ENCODE data around the gene CPAMD8. TPM values are rescaled to one million over a fixed set of nuclear protein-coding genes. Genes with fewer than 3 reads are reported as not detected.

Gene CPAMD8
- total and polyA plus RNA-seq, 7 donors, result 0.60 to 14.4 (median 2.4) TPM

DNA sequence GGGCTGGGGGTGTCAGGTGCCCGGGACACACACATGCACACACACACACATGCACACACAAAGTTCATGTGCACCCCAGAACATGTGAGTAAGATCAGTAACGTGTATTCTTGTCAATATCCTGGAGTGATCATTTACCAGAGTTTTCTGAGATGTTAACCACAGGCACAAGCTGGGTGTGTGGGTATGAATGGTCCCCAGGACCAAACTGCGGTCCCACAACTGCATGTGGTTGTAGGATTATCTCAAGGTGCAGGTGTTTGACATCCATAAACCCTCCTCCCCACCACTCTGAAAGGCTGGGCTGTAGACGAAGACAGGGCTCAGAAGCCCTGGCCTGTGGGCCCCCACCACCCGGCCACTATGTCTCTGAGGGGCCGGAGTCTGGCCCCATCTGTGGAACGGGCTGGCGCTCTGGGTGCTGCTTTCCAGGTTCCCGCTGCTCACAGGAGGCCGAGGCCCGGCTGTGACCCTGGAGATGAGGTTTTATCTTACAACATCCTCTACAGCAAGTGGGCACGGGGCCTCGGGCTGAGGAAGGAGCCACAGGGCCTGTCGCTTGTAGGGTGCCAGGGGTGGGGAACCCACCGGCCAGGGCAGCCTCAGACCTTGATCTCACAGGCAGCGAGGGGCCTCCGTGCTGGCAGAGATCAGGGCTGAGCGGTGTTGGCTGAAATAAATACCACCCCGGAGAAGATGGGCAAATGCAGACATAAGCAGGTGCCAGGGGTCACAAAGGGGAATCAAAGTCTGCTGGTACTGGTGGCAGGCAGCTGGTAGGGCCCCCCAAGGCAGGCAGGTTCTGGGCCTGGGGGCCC, 133.5 kb downstream of the CPAMD8 start:
- 70 to 81% methylated on average over 19 of the region's 19 CpGs for WGBS, 2 donors
- TF ChIP-seq CTCF (IDR thresholded peaks at IDR 0.05), result no peak
- TF ChIP-seq POLR2A (IDR thresholded peaks at IDR 0.05), result no peak
- no peak for TF ChIP-seq POLR2AphosphoS5 (IDR thresholded peaks at IDR 0.05)
- no peak for TF ChIP-seq EP300 (IDR thresholded peaks at IDR 0.05)
- Histone ChIP-seq H3K4me1 (peaks cover 0 to 32% (median 14%) of the 10 kb centered on the region in 4 donors), H3K27me3 (peaks cover 10 to 28% (median 23%) of the 10 kb centered on the region in 3 donors), H3K4me3 (no peak overlapping the region), H3K27ac (no peak overlapping the region), H3K36me3 (no peaks in the 10 kb centered on the region), H3K9me3 (no peaks in the 10 kb centered on the region)
- intact Hi-C loops (cut with DNase I), result no loop called here
- no peak for DNase-seq

DNA sequence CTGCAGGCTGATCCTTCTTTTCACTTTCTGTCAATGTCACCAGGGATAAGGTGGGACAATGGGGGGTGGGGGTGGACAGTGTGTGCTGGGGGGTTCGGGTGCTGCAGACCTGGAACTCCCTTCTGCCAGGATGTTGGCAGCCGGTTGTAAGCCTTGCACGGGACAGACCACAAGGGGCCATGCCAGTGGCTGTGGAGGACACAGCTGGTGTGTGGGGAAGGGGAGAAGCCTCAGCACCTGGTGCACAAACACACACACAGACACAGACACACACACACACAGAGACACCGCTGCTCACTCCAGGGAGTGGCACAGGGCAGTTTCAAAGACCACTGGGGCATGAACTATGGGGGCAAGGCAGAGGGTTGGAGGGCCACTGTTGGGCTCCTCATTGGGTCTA, 134.2 kb downstream of the CPAMD8 start:
- H3K4me3 ChIP-seq, result no peak overlapping the region
- no peak overlapping the region for H3K27ac ChIP-seq
- H3K4me1 ChIP-seq, result peaks cover 0 to 26% (median 14%) of the 10 kb centered on the region in 4 donors
- DNase-seq, result no peak
- 36 to 50% methylated on average over 4 of the region's 4 CpGs for WGBS, 2 donors
- H3K9me3 ChIP-seq, result no peaks in the 10 kb centered on the region
- H3K36me3 ChIP-seq, result no peaks in the 10 kb centered on the region
- intact Hi-C loops (cut with DNase I), result no loop called here
- no peak for TF ChIP-seq POLR2A (IDR thresholded peaks at IDR 0.05)
- TF ChIP-seq EP300 (IDR thresholded peaks at IDR 0.05), result no peak
- no peak for TF ChIP-seq CTCF (IDR thresholded peaks at IDR 0.05)
- no peak for TF ChIP-seq POLR2AphosphoS5 (IDR thresholded peaks at IDR 0.05)
- peaks cover 10 to 34% (median 23%) of the 10 kb centered on the region in 3 donors for H3K27me3 ChIP-seq

DNA sequence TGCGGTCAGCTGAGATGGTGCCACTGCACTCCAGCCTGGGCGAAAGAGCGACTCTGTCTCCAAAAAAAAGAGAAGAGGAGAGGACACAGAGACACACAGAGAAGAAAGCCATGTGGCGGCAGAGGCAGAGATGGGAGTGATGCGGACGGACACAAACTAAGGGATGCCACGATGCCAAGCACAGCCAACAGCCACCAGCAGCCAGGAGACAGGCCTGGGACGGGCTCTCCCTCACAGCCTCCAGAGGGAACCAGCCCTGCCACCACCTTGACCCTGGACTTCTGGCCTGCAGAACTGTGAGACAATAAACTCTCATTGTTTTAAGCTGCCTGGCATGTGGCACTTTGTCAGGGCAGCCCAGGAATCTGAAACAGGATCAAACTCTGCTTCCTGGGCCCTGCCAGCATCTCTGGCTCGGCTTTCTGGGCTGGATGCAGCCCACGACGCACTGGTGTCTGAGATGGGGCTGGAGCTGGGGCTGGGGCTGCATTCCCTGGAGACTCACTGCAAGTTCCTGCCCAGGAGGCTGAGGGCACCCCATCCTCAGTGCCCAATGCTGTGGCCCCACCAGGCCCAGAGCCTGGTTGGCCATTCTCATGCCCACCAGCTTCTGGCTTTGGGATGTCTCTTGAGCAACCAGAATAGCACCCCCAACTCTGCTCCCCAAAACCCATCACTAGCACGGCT, 134.8 kb downstream of the CPAMD8 start:
- Histone ChIP-seq H3K27me3 (peaks cover 10 to 38% (median 18%) of the 10 kb centered on the region in 3 donors), H3K4me3 (no peak overlapping the region), H3K9me3 (no peaks in the 10 kb centered on the region), H3K27ac (no peak overlapping the region), H3K36me3 (no peaks in the 10 kb centered on the region), H3K4me1 (peaks cover 0 to 21% (median 14%) of the 10 kb centered on the region in 4 donors)
- TF ChIP-seq CTCF (IDR thresholded peaks at IDR 0.05) (no peak), EP300 (IDR thresholded peaks at IDR 0.05) (no peak), POLR2A (IDR thresholded peaks at IDR 0.05) (no peak), POLR2AphosphoS5 (IDR thresholded peaks at IDR 0.05) (no peak)
- DNase-seq, result no peak
- intact Hi-C loops (cut with DNase I), result no loop called here
- 88 to 91% methylated on average over 12 of the region's 12 CpGs for WGBS, 2 donors

DNA sequence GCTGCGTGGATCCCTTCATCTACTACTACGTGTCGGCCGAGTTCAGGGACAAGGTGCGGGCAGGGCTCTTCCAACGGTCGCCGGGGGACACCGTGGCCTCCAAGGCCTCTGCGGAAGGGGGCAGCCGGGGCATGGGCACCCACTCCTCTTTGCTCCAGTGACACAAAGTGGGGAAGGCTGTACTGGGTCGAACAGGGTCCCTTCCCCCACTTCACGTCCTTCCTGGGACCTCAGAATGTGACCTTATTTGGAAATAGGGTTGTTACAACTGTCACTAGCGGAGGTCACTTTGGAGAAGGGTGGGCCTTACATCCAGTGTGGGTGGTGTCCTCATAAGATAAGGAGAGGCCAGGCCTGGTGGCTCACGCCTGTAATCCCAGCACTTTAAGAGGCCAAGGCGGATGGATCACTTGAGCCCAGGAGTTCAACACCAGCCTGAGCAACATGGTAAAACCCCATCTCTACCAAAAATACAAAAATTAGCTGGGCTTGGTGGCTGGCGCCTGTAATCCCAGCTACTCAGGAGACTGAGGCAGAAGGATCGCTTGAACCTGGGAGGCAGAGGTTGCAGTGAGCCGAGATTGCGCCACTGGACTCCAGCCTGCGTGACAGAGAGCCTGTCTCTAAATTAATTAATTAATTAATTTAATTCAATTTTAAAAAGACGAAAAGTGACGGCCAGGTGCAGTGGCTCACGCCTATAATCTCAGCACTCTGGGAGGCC, 136.0 kb downstream of the CPAMD8 start:
- Histone ChIP-seq H3K36me3 (no peaks in the 10 kb centered on the region), H3K4me3 (no peak overlapping the region), H3K4me1 (peaks cover 0 to 9% (median 4%) of the 10 kb centered on the region in 4 donors), H3K27ac (no peak overlapping the region), H3K27me3 (peaks cover 2 to 28% (median 10%) of the 10 kb centered on the region in 3 donors), H3K9me3 (no peaks in the 10 kb centered on the region)
- peak; percentile 48 for DNase-seq
- 86 to 88% methylated on average over 24 of the region's 24 CpGs for whole genome bisulfite sequencing, 2 donors
- intact Hi-C loops (cut with DNase I), result no loop called here
- no peak for TF ChIP-seq EP300 (IDR thresholded peaks at IDR 0.05)
